Fibroblast of lung (primary cell): ENCODE data around the gene FAM83D. TPM values are rescaled to one million over a fixed set of nuclear protein-coding genes. Genes with fewer than 3 reads are reported as not detected.
A peak's percentile ranks its signal among the peaks of the same experiment; 100 is the strongest.

Experiments used
- DNase-seq, 2 donors: peaks; one replicate each; pipeline versions ENCODE4 v3.0.0 to v3.0.0-alpha.2; 2010; ENCODE audit warnings: low read depth in 2 of 2
- H2AFZ ChIP-seq: 2 replicates; pipeline ENCODE4 v1.5.1; 2012; ENCODE audit warnings: low read length, control low read depth, inconsistent platforms
- H3K27ac ChIP-seq: 2 replicates; pipeline ENCODE4 v1.5.1; 2011; ENCODE audit warnings: low read length, control low read depth; ENCODE audit not compliant: insufficient read depth
- H3K27me3 ChIP-seq: 2 replicates; pipeline ENCODE4 v1.5.1; 2011; ENCODE audit warnings: mild to moderate bottlenecking, low read length; ENCODE audit not compliant: control insufficient read depth, insufficient read depth
- H3K36me3 ChIP-seq: 2 replicates; pipeline ENCODE4 v1.5.1; 2011; ENCODE audit warnings: low read length; ENCODE audit not compliant: control insufficient read depth, insufficient read depth
- H3K4me1 ChIP-seq: 2 replicates; pipeline ENCODE4 v1.5.1; 2011; ENCODE audit warnings: low read length; ENCODE audit not compliant: control insufficient read depth, insufficient read depth; ENCODE audit errors: extremely low read depth
- H3K4me2 ChIP-seq: 2 replicates; pipeline ENCODE4 v1.5.1; 2011; ENCODE audit warnings: low read length, control low read depth; ENCODE audit not compliant: insufficient read depth; ENCODE audit errors: extremely low read depth
- H3K4me3 ChIP-seq, 4 experiments: fragments of 200-600 bp in 1 of 4; sonication (generic) in 1 of 4; replicated peaks in 1 of 4; 2 replicates each; pipeline ENCODE4 v1.5.1; 2011 to 2016; ENCODE audit warnings: low read length in 4 of 4, low read depth in 3 of 4, mild to moderate bottlenecking in 3 of 4, control low read depth in 2 of 4, inconsistent platforms in 1 of 4, mixed read lengths in 1 of 4; ENCODE audit not compliant: insufficient read depth in 1 of 4; ENCODE audit errors: control extremely low read depth in 1 of 4
- H3K79me2 ChIP-seq: 2 replicates; pipeline ENCODE4 v1.5.1; 2012; ENCODE audit warnings: mild to moderate bottlenecking, low read length, inconsistent platforms; ENCODE audit not compliant: control insufficient read depth, insufficient read depth
- H3K9ac ChIP-seq: 2 replicates; pipeline ENCODE4 v1.5.1; 2011; ENCODE audit warnings: mild to moderate bottlenecking, low read length, control low read depth; ENCODE audit not compliant: insufficient read depth
- H3K9me3 ChIP-seq: 2 replicates; pipeline ENCODE4 v1.5.1; 2012; ENCODE audit warnings: low read depth, low read length; ENCODE audit not compliant: control insufficient read depth, insufficient read depth
- H4K20me1 ChIP-seq: 2 replicates; pipeline ENCODE4 v1.5.1; 2011; ENCODE audit warnings: low read length; ENCODE audit not compliant: control insufficient read depth, insufficient read depth; ENCODE audit errors: extremely low read depth
- CTCF ChIP-seq, 2 donors: IDR thresholded peaks in 1 of 2; conservative IDR thresholded peaks in 1 of 2; 1 replicate in 1 of 2; 2 replicates in 1 of 2; pipeline ENCODE4 v1.5.1; 2011 to 2012; ENCODE audit warnings: low read length in 2 of 2, control low read depth in 1 of 2, inconsistent platforms in 1 of 2, low read depth in 1 of 2, mild to moderate bottlenecking in 1 of 2
- EZH2 ChIP-seq: IDR thresholded peaks from 2 replicates; pipeline ENCODE4 v1.5.1; 2012; ENCODE audit warnings: low read length, control low read depth, mild to moderate bottlenecking; ENCODE audit errors: missing control alignments
- polyA plus RNA-seq, 2 donors: library from polyadenylated mRNA; depleted of rRNA in 1 of 2; stranded (reverse) in 1 of 2; unstranded in 1 of 2; fragments of >200 nt; gene quantifications; 2 replicates each; pipeline ENCODE4 v1.2.1, GENCODE V29; 2011 to 2012; ENCODE audit warnings: missing spikeins in 1 of 2
- total RNA-seq: library from RNA; depleted of rRNA; stranded (reverse); fragments of >200 nt; gene quantifications from 2 replicates; pipeline ENCODE4 v1.2.1, GENCODE V29; 2014

The FAM83D gene
- total and polyA plus RNA-seq, 2 donors (not counting 1 experiment from before 2014, with no cell fraction given) = 21.3 to 34.5 TPM

- Histone ChIP-seq H4K20me1 (no peaks in the 10 kb centered on the region), H3K36me3 (no peaks in the 10 kb centered on the region), H3K9me3 (no peaks in the 10 kb centered on the region), H2AFZ (no peak overlapping the region), H3K79me2 (peaks cover 2% of the 10 kb centered on the region), H3K27me3 (no peaks in the 10 kb centered on the region), H3K27ac (no peak overlapping the region), H3K4me2 (no peak overlapping the region), H3K4me3 (no peak overlapping the region), H3K9ac (no peak overlapping the region), H3K4me1 (peaks cover under 1% of the 10 kb centered on the region)
- TF ChIP-seq EZH2 (no peak), CTCF (conservative IDR thresholded peaks at IDR 0.05 in 1 of 2, IDR thresholded peaks at IDR 0.05 in 1 of 2; ENCODE audit: low read depth in 1 of 2, low read length in 2 of 2) (no peak)
- no peak for DNase-seq
These were observed 53.6 kb downstream of the FAM83D start for GRCh38 chr20:38979842-38980241.

GRCh38 chr20:38982291-38982690, 56.1 kb downstream of the FAM83D start:
- Histone ChIP-seq H3K4me3 (no peak overlapping the region), H3K4me2 (no peak overlapping the region), H3K9ac (no peak overlapping the region), H3K27ac (no peak overlapping the region), H3K79me2 (peaks cover 4% of the 10 kb centered on the region), H4K20me1 (no peaks in the 10 kb centered on the region), H3K4me1 (peaks cover 16% of the 10 kb centered on the region), H2AFZ (no peak overlapping the region), H3K36me3 (no peaks in the 10 kb centered on the region), H3K9me3 (no peaks in the 10 kb centered on the region), H3K27me3 (no peaks in the 10 kb centered on the region)
- TF ChIP-seq EZH2 = no peak
- no peak for TF ChIP-seq CTCF (conservative IDR thresholded peaks at IDR 0.05 in 1 of 2, IDR thresholded peaks at IDR 0.05 in 1 of 2; ENCODE audit: low read depth in 1 of 2, low read length in 2 of 2)
- no peak for DNase-seq

- Histone ChIP-seq H3K4me1 (peaks cover 16% of the 10 kb centered on the region), H3K79me2 (peaks cover 4% of the 10 kb centered on the region), H3K4me3 (no peak overlapping the region), H4K20me1 (no peaks in the 10 kb centered on the region), H3K27me3 (no peaks in the 10 kb centered on the region), H3K9ac (no peak overlapping the region), H3K36me3 (no peaks in the 10 kb centered on the region), H3K4me2 (peak overlapping the region; percentile 8), H3K27ac (peak overlapping the region; percentile 64), H2AFZ (no peak overlapping the region), H3K9me3 (no peaks in the 10 kb centered on the region)
- DNase-seq = peak in 1 of 2 donors; percentile 34
- TF ChIP-seq CTCF (conservative IDR thresholded peaks at IDR 0.05 in 1 of 2, IDR thresholded peaks at IDR 0.05 in 1 of 2; ENCODE audit: low read depth in 1 of 2, low read length in 2 of 2) (no peak), EZH2 (no peak)
These were observed 58.8 kb downstream of the FAM83D start for GRCh38 chr20:38985060-38985459.
